ENCODE results near the gene SMYD3.
A peak's percentile ranks its signal among the peaks of the same experiment; 100 is the strongest.

Gene SMYD3

GRCh38 chr1:245898581-245898980, 608.5 kb downstream of the SMYD3 start:
- in situ Hi-C loops (cut with HindIII; ENCODE audit: low pct_ligation_motif_present, low sequenced_read_pairs), result no loop called here
- Histone ChIP-seq H3K27me3 (replicated peaks) (no peaks in the 10 kb centered on the region), H3K36me3 (replicated peaks) (no peaks in the 10 kb centered on the region), H3K4me3 (ENCODE audit: low read depth, low read length) (no peak overlapping the region), H3K27ac (no peak overlapping the region)
- TF ChIP-seq CTCF (IDR thresholded peaks at IDR 0.05; ENCODE audit: low read depth, low read length, missing control alignments), result no peak
- DNase-seq, result no peak

- Histone ChIP-seq H3K27me3 (replicated peaks) (no peaks in the 10 kb centered on the region), H3K4me3 (ENCODE audit: low read depth, low read length) (no peak overlapping the region), H3K36me3 (replicated peaks) (no peaks in the 10 kb centered on the region), H3K27ac (no peak overlapping the region)
- in situ Hi-C loops (cut with HindIII; ENCODE audit: low pct_ligation_motif_present, low sequenced_read_pairs), result no loop called here
- DNase-seq, result no peak
- no peak for TF ChIP-seq CTCF (IDR thresholded peaks at IDR 0.05; ENCODE audit: low read depth, low read length, missing control alignments)
Observed at GRCh38 chr1:245896258-245896657, 610.8 kb downstream of the SMYD3 start.

- in situ Hi-C loops (cut with HindIII; ENCODE audit: low pct_ligation_motif_present, low sequenced_read_pairs), result no loop called here
- H3K4me3 ChIP-seq (ENCODE audit: low read depth, low read length), result no peak overlapping the region
- no peak for TF ChIP-seq CTCF (IDR thresholded peaks at IDR 0.05; ENCODE audit: low read depth, low read length, missing control alignments)
- no peak overlapping the region for H3K27ac ChIP-seq
- no peak for DNase-seq
- no peaks in the 10 kb centered on the region for H3K27me3 ChIP-seq (replicated peaks)
- H3K36me3 ChIP-seq (replicated peaks), result no peaks in the 10 kb centered on the region
Observed at GRCh38 chr1:245895455-245895959, 611.6 kb downstream of the SMYD3 start.

GRCh38 chr1:245894843-245895242, 612.2 kb downstream of the SMYD3 start:
- no peak for DNase-seq
- TF ChIP-seq CTCF (IDR thresholded peaks at IDR 0.05; ENCODE audit: low read depth, low read length, missing control alignments), result no peak
- H3K36me3 ChIP-seq (replicated peaks), result no peaks in the 10 kb centered on the region
- in situ Hi-C loops (cut with HindIII; ENCODE audit: low pct_ligation_motif_present, low sequenced_read_pairs), result no loop called here
- H3K27me3 ChIP-seq (replicated peaks), result no peaks in the 10 kb centered on the region
- no peak overlapping the region for H3K27ac ChIP-seq
- no peak overlapping the region for H3K4me3 ChIP-seq (ENCODE audit: low read depth, low read length)

- in situ Hi-C loops (cut with HindIII; ENCODE audit: low pct_ligation_motif_present, low sequenced_read_pairs), result no loop called here
- no peak for TF ChIP-seq CTCF (IDR thresholded peaks at IDR 0.05; ENCODE audit: low read depth, low read length, missing control alignments)
- no peak for DNase-seq
Observed at GRCh38 chr1:245893025-245893424, 614.1 kb downstream of the SMYD3 start.

GRCh38 chr1:245888809-245889208, 618.3 kb downstream of the SMYD3 start:
- no peaks in the 10 kb centered on the region for H3K27me3 ChIP-seq (replicated peaks)
- peak; percentile 43 for DNase-seq
- H3K4me3 ChIP-seq (ENCODE audit: low read depth, low read length), result no peak overlapping the region
- in situ Hi-C loops (cut with HindIII; ENCODE audit: low pct_ligation_motif_present, low sequenced_read_pairs), result no loop called here
- H3K27ac ChIP-seq, result no peak overlapping the region
- peak; percentile 47 for TF ChIP-seq CTCF (IDR thresholded peaks at IDR 0.05; ENCODE audit: low read depth, low read length, missing control alignments)
- H3K36me3 ChIP-seq (replicated peaks), result no peaks in the 10 kb centered on the region

More at GRCh38 chr1:245893025-245893424, 614.1 kb downstream of the SMYD3 start:
- Histone ChIP-seq H3K36me3 (replicated peaks) (no peaks in the 10 kb centered on the region), H3K4me3 (ENCODE audit: low read depth, low read length) (no peak overlapping the region), H3K27ac (no peak overlapping the region), H3K27me3 (replicated peaks) (no peaks in the 10 kb centered on the region)
